ENCODE results near the gene CYB5A.

The CYB5A gene

DNA sequence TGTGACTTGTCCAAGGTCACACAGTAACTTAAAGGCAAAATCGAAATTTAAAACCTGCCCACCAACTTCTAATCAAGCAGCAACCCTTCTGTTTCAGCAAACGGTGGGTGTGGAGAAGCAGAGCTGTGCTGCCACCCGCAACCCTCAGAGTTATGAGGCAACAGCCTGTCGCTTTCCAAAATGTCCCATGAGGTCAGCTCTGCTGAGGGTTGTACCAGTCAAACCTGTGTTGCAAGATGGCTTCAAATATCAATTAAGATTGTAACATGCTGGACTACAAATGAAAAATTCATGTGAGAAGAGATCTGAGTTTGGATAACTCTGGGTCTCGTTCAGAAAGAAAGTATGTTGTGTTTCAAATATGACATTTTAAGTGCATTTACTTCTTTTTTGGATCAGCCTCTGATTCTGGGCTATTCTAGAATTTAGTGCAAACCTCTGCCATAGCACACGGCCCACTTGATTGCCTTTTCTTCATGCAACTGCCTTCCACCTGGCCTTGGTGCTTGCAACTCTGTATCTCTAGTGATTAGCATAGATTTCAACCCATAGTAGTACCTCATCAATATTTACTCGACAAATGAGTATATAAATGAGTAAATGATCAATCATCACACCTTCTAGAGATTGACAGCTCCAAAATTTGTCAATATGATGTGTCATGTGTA, 74.2 kb downstream of the CYB5A start:
- DNase-seq (ENCODE audit: low read depth in 2 of 3, low spot score in 2 of 3) = no peak

DNA sequence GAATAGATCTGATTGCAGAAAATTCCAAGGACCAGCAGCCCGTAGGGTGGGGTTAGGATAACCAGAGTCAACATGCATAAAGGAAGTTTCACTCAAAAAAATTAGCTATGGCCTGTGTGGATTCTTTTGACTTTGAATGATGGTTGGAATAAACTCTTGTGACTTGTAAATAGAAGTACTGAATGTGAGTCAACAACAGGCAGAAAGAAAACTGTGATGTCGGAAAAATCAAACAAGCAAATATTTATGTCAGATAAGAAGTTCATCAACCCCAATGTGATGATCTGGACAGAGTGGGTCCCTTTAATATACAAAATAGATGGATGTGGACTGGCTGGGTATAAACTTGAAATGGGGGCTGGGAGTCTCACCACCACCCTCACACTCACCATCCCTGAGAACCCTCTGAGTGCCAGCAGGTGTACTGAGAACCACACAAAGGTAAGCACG, 75.1 kb downstream of the CYB5A start:
- DNase-seq (ENCODE audit: low read depth in 2 of 3, low spot score in 2 of 3) = no peak

DNA sequence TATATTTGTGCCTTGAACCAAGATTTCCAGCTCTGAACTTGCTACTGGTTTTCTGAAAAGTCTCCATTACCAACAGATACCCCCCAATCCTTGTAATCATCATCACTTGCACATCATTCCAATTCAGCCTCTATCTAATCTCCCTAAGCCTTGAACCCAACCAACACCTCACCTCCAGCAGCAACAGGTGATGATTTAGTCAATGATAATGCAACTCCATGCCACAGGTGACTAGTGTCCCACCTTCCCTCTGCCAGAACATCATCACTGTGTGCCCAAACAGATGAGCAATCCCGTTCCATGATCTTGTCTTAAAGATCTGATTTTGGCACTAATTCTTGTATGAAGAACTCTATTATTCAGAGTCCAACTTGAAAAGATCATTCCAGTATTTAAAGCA, 75.9 kb downstream of the CYB5A start:
- DNase-seq (ENCODE audit: low read depth in 2 of 3, low spot score in 2 of 3) = no peak

DNA sequence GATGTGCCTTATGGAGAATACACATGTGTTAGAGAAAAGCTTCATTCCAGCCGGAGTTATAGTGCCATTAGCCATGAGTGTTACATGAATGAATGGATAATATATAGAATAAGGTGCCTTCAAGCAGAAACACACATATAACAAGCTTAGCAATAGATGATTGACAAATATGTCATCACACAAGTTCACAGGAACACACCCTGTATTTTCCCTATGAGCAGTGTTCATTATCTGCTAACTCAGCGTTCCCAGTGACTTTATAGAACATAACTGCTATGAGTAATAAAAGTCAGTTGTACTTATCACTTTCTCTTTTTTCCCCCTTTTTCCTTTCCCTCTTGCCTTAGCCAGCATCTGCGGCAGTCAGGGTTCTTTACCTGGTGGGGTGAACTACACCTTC, 78.3 kb downstream of the CYB5A start:
- DNase-seq (ENCODE audit: low read depth in 2 of 3, low spot score in 2 of 3) = no peak

DNA sequence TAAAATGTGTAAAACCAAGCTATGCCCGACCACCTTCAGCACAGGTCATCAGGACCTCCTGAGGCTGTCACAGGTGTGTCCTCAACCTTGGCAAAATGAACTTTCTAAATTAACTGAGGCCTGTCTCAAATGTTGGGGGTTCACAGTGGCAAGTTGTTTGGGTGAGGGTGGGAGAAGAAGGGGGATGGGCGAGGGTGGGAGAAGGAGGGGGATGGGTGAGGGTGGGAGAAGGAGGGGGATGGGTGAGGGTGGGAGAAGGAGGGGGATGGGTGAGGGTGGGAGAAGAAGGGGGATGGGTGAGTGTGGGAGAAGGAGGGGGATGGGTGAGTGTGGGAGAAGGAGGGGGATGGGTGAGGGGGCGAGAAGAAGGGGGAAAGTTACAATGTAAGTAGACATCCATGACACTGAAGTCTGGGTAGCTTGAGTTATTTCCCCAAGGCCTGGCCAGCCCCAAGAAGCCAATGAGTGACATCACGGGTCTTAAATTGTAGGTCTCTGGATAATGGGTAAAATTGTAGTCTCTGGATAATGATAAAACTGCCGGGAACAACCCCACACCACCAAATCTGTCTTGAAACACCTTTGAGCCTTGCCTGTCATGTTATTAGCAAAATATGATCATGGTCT, 87.1 kb downstream of the CYB5A start:
- no peak for DNase-seq (ENCODE audit: low read depth in 2 of 3, low spot score in 2 of 3)

DNA sequence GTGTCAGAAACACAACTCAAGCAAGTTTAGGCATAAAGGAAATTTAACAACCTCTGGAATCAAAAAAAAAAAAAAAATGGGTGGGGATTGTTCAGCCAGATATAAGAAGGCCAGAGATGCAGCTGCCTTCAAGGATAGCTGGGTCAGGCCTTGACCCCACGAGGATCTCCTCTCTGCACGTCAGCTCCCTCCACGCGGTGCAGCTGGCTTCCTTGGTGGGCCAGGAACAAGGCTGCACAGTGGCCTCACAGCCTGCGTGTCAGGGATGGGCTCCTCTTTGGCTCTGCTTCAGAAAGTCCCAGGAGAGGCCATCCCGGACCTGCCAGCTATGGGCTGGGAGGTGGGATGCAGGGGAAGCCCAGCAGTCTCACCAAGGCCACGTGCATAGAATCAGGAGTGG, 88.0 kb downstream of the CYB5A start:
- DNase-seq (ENCODE audit: low read depth in 2 of 3, low spot score in 2 of 3) = no peak
